HG02623 (cell line): ENCODE results near the gene LRP5.

Experiments used
- ATAC-seq: cut with Tn5 transposase; IDR thresholded peaks from one replicate; pipeline ENCODE4 v1.9.1; 2021; ENCODE audit warnings: moderate library complexity; ENCODE audit not compliant: unreplicated experiment

Gene LRP5

GRCh38 chr11:68312117-68312779 is at the start of gene LRP5:
Gene LRP5 (plus strand): TSS chr11:68312591. CDS start chr11:68312715, 124 bp downstream.
- no peak for ATAC-seq

GRCh38 chr11:68263444-68264035 is 48.9 kb upstream of the LRP5 start:
- ATAC-seq, result no peak

DNA sequence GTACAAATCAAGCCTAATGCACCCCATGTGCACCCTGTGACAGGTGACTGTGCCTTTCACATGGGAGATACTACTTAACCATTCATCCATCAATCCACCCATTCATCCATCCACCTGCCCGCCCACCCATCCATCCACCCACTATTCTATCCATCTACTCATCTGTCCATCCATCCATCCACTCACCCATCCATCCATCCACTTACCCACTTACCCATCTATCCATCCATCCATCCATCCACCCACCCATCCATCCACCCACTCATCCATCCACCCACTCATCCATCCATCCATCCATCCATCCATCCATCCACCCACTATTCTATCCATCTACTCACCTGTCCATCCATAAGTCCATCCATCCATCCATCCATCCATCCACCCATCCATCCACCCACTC is 48.1 kb upstream of the LRP5 start:
- no peak for ATAC-seq

- no peak for ATAC-seq
Observed at GRCh38 chr11:68264741-68265540, 47.5 kb upstream of the LRP5 start.

GRCh38 chr11:68266121-68266891 is 46.1 kb upstream of the LRP5 start:
- peak; percentile 81 for ATAC-seq

DNA sequence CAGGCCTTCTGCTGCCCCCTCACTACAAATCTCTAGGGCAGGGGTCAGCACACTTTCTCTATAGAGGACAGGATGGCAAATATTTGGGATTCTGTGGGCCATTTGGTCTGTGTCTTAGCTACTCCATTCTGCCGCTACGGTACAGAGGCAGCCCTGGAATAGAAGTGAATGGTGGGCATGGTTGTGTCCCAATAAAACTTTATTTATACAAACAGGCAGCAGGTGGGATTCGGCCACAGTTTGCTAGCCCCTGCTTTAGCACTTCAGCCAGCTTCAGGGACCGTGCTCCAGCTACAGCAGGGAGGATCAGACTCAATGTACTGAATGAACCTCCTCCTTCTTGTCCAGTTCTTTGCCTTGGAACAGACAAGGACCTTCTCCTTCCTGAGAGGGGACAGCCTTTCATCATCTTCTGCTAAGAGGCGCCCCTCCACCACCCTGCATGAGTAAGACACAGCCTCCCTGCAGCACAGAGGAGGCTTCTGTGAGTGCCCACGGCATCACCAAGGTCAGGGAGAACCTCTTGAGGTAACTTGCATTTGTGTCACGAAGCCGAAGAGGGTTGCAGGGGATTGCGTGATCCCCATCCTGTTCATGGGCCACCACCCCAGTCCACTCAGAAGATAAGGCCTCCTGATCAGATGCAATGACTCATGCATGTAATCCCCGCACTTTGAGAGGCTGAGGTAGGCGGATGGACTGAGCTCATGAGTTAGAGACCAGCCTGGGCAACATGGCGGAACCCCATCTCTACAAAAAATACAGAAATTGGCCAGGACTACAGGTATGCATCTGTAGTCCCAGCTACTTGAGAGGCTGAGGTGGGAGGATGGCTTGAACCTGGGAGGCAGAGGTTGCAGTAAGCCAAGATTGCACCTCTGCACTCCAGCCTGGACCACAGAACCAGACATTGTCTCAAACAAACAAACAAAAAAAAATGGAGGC is 45.2 kb upstream of the LRP5 start:
- no peak for ATAC-seq

DNA sequence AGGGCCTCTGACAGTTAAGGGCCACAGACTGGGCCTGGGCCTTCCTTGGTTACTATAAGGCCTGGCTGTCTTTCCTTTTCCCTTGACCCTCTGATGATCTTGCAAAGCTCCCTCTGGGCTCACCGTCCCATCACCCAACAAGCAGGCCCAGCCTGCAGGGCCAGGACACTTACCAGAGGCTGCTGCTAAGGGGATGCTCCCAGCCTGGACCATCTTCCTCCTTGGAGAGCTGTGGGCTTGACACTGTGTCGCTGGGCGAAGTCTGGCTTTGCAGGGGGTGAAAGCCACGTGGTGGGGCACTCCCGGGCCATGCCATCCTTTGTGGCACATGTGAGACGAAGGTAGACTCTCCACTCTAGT is 44.5 kb upstream of the LRP5 start:
- ATAC-seq, result no peak

DNA sequence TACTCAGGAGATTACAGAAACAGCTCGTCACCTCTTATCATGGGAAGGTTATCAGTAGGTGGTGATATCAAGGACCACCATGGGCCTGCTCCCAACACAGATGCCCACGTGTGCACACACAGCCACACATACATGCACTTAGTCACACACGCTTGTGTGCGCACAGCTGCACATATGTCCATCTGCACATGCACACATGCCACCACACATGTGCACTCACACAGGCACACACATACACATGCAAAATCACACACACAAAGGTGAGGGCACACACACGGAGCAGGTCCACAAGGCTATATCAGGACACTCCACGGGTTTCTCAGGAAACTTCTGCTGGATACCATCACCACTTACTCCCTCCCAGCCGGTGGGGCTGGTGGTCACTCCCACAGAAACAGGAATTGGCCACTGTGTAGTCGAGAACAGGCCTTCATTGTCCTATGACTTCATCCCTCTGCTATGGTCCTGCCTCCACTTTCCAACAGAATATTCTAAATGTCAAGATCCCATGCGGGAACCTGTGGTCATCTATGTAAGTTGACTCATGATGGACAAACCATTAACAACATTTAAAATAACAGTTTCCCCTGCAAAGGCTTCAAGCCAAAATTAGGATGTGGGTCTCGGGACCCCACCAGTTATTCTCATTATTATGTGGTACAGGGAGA is 42.8 kb upstream of the LRP5 start:
- no peak for ATAC-seq

DNA sequence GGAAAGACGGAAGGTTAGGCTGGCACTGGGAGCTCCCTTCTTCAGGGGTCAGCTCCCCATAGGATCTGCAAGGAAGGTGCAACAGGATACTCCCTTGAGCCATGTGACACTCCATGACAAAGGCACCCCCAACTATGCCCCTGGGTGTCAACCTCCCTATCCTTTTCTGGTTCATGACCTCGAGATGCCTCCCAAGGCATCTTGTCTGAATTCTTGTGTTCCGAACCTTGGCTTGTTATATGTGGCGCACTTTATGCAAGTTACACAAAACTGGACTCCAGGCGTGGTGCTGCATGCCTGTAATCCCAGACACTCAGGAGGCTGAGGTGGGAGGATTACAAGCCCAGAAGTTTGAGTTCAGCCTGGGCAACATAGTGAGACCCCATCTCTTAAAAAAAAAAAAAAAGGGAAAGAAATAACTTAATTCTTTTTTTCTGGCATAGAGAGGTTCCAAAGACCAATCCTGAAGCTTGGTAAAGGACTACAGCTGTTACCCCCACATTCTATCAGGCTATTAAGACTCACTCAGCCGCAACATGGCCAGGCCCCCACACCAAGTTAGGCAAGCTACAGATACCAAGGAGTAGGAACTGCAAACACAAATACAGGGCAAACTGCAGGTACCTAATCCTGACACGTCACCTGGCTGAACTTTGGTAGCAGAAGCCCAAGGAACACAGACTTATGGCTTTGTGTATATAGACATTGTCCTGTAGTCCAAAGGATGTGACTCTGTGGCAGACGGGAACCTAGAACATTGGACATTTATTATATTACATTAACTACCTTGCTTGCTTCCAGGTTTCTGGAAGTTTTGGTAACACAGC is 42.0 kb upstream of the LRP5 start:
- ATAC-seq, result no peak

DNA sequence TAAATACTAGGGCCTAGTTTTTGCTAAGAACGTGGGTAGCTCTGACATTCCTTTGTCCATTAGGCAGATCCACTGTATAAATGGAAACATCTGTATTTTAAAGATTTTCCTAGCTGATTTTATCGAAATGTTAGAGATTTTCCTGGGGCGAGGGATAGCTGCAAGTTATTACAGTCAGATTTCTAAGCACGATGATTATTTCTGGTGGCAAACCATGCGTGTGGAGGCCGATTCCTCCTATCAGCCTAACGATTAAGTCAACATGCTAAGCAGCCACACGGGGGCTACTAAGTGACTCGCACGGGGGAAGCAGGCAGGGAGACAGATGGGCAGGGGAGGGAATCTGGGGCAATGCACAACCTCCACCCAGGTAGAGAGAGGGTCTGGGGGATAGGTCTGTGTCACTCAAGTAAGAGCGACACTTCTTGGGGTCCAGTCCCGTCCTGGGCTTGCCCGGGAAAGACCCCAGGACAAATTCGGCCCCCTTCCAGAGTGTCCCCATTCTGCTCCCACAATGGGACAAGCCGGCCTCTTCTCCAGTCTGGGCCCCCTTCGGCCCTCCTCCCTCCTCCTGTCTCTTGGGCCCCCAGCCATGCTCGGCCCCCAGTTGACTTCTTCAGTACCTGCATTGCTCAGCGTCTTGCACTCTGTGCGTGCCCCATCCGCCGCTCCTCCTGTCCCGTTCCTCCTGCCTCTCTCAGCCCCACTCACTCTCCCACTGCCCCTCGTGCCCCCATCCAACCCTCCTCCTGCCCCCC is 41.2 kb upstream of the LRP5 start:
- ATAC-seq, result peak; percentile 12

- peak; percentile 85 for ATAC-seq
Observed at GRCh38 chr11:68271781-68272608, 40.4 kb upstream of the LRP5 start, which contains the start of gene C11orf24. Gene C11orf24 (minus strand): TSS chr11:68271973. CDS start chr11:68263767, 8,206 bp downstream.

DNA sequence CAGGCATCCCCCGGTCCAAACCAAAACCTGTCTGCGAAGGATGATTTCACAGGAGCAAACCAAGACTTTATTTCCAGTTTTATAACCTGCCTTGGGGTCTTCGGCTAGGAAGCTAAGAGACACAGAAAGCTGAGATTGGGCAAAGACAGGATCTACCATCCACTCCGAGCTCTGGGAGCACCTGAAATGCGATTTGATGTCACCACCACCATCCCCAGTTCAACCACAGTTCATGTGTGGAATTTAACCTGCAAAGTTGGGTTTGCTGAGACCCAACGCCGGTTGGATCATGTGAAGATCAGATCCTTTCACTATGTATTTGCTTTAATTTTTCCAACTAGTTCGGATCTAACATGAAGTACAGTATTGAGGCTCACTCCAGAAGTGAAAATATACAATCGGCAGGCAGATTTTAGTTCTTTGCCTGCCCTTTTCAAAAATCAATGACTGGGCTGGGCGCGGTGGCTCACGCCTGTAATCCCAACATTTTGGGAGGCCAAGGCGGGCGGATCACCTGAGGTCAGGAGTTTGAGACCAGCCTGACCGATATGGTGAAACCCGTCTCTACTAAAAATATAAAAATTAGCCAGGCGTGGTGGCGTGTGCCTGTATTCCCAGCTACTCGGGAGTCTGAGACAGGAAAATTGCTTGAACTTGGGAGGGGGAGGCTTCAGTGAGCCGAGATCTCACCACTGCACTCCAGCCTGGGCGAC is 39.2 kb upstream of the LRP5 start:
- ATAC-seq, result no peak

- no peak for ATAC-seq
Observed at GRCh38 chr11:68274306-68274705, 38.1 kb upstream of the LRP5 start.

- no peak for ATAC-seq
Observed at GRCh38 chr11:68275721-68276507, 36.5 kb upstream of the LRP5 start.

GRCh38 chr11:68276861-68277260 is 35.5 kb upstream of the LRP5 start:
- ATAC-seq, result no peak

- no peak for ATAC-seq
Observed at GRCh38 chr11:68279676-68280075, 32.7 kb upstream of the LRP5 start.
